Hepatocyte (in vitro differentiated cells): ENCODE data around the gene OTX1. TPM values are rescaled to one million over a fixed set of nuclear protein-coding genes. Genes with fewer than 3 reads are reported as not detected.

Experiments
- DNase-seq: peaks from one replicate; pipeline ENCODE4 v3.0.0-alpha.2; 2016; ENCODE audit warnings: low spot score
- H2AFZ ChIP-seq: fragments of 200-600 bp; sonication (generic); 2 replicates; pipeline ENCODE4 v1.6.0; 2016; ENCODE audit warnings: antibody characterized with exemption, mild to moderate bottlenecking
- H3K27ac ChIP-seq: fragments of 200-600 bp; sonication (generic); 2 replicates; pipeline ENCODE4 v1.5.1; 2016; ENCODE audit warnings: mild to moderate bottlenecking
- H3K27me3 ChIP-seq: fragments of 200-600 bp; sonication (generic); 2 replicates; pipeline ENCODE4 v1.6.1; 2016
- H3K36me3 ChIP-seq: fragments of 200-600 bp; sonication (generic); replicated peaks from 2 replicates; pipeline ENCODE4 v1.5.1; 2016; ENCODE audit warnings: low read depth; ENCODE audit not compliant: insufficient read depth
- H3K4me1 ChIP-seq: fragments of 200-600 bp; sonication (generic); 2 replicates; pipeline ENCODE4 v1.5.1; 2016; ENCODE audit warnings: mild to moderate bottlenecking, moderate library complexity; ENCODE audit not compliant: insufficient read depth
- H3K4me2 ChIP-seq: fragments of 200-600 bp; sonication (generic); 2 replicates; pipeline ENCODE4 v1.6.0; 2016
- H3K4me3 ChIP-seq: fragments of 200-600 bp; sonication (generic); 2 replicates; pipeline ENCODE4 v1.5.1; 2016; ENCODE audit warnings: mild to moderate bottlenecking
- H3K79me2 ChIP-seq: fragments of 200-600 bp; sonication (generic); 2 replicates; pipeline ENCODE4 v1.6.0; 2017; ENCODE audit warnings: mild to moderate bottlenecking
- H3K9me2 ChIP-seq: fragments of 200-600 bp; sonication (generic); replicated peaks from 2 replicates; pipeline ENCODE4 v1.6.0; 2017; ENCODE audit warnings: mild to moderate bottlenecking; ENCODE audit not compliant: insufficient read depth
- H3K9me3 ChIP-seq: fragments of 200-600 bp; sonication (generic); 2 replicates; pipeline ENCODE4 v1.5.1; 2016; ENCODE audit warnings: low read depth, mild to moderate bottlenecking
- H4K20me1 ChIP-seq: fragments of 200-600 bp; sonication (generic); 2 replicates; pipeline ENCODE4 v1.6.0; 2016; ENCODE audit warnings: mild to moderate bottlenecking; ENCODE audit not compliant: insufficient read depth, poor library complexity, severe bottlenecking
- CTCF ChIP-seq: fragments of 200-600 bp; sonication (generic); IDR thresholded peaks from 2 replicates; pipeline ENCODE4 v1.5.1; 2016; ENCODE audit warnings: antibody characterized with exemption, mild to moderate bottlenecking; ENCODE audit not compliant: poor library complexity
- EZH2 ChIP-seq: fragments of 200-600 bp; sonication (generic); IDR thresholded peaks from 2 replicates; pipeline ENCODE4 v1.6.1; 2016; ENCODE audit warnings: antibody characterized with exemption, mild to moderate bottlenecking, borderline replicate concordance
- EZH2phosphoT487 ChIP-seq: fragments of 200-600 bp; sonication (generic); IDR thresholded peaks from one replicate; pipeline ENCODE4 v1.6.1; 2018; ENCODE audit warnings: antibody characterized with exemption, mild to moderate bottlenecking, low read depth, moderate library complexity; ENCODE audit not compliant: unreplicated experiment, severe bottlenecking
- WGBS: methylation state at CpG from one replicate; pipeline ENCODE4 v1.1.6; 2016; ENCODE audit warnings: low lambda C conversion rate; ENCODE audit errors: missing lambda C conversion rate; 5-methylcytosine and 5-hydroxymethylcytosine counted together
- polyA plus RNA-seq: library from polyadenylated mRNA; unstranded; fragments of >200 nt; fragmentation: Nextera tagmentation; extraction: Ambion mirVana; gene quantifications from 2 replicates; pipeline ENCODE4 v1.2.1, GENCODE V29; 2016
- total RNA-seq: library from RNA; depleted of rRNA; stranded (reverse); fragments of >200 nt; gene quantifications from 2 replicates; pipeline ENCODE4 v1.2.3, GENCODE V29; 2014

The OTX1 gene
- total and polyA plus RNA-seq, 2 experiments from 2014 or later, result 0.07 to 0.52 TPM

GRCh38 chr2:63064661-63065060, 14.0 kb downstream of the OTX1 start:
- DNase-seq, result no peak
- 70% methylated on average over 4 of the region's 4 CpGs for WGBS
- TF ChIP-seq EZH2 (no peak), EZH2phosphoT487 (no peak), CTCF (no peak)
- Histone ChIP-seq H3K4me2 (no peak overlapping the region), H3K9me2 (no peaks in the 10 kb centered on the region), H3K36me3 (no peaks in the 10 kb centered on the region), H3K27me3 (peaks cover 95% of the 10 kb centered on the region), H2AFZ (no peak overlapping the region), H4K20me1 (no peaks in the 10 kb centered on the region), H3K79me2 (no peaks in the 10 kb centered on the region), H3K4me1 (no peaks in the 10 kb centered on the region), H3K9me3 (no peaks in the 10 kb centered on the region), H3K4me3 (no peak overlapping the region), H3K27ac (no peak overlapping the region)

- H3K9me2 ChIP-seq, result no peaks in the 10 kb centered on the region
- H4K20me1 ChIP-seq, result no peaks in the 10 kb centered on the region
- no peak overlapping the region for H3K4me2 ChIP-seq
- no peak overlapping the region for H3K27ac ChIP-seq
- H3K4me3 ChIP-seq, result no peak overlapping the region
- no peaks in the 10 kb centered on the region for H3K9me3 ChIP-seq
- no peaks in the 10 kb centered on the region for H3K4me1 ChIP-seq
- no peak overlapping the region for H2AFZ ChIP-seq
- peaks cover 90% of the 10 kb centered on the region for H3K27me3 ChIP-seq
- no peaks in the 10 kb centered on the region for H3K36me3 ChIP-seq
- DNase-seq, result no peak
- 75% methylated on average over 3 of the region's 3 CpGs for WGBS
- TF ChIP-seq EZH2phosphoT487 (no peak), CTCF (no peak), EZH2 (no peak)
- H3K79me2 ChIP-seq, result no peaks in the 10 kb centered on the region
These were observed 15.6 kb downstream of the OTX1 start for GRCh38 chr2:63066265-63066664.

GRCh38 chr2:63066838-63067237, 16.2 kb downstream of the OTX1 start:
- no peaks in the 10 kb centered on the region for H3K79me2 ChIP-seq
- no peak overlapping the region for H3K4me3 ChIP-seq
- no peak overlapping the region for H3K4me2 ChIP-seq
- no peaks in the 10 kb centered on the region for H3K4me1 ChIP-seq
- H2AFZ ChIP-seq, result no peak overlapping the region
- H3K9me2 ChIP-seq, result no peaks in the 10 kb centered on the region
- no peaks in the 10 kb centered on the region for H3K36me3 ChIP-seq
- no peak overlapping the region for H3K27ac ChIP-seq
- TF ChIP-seq CTCF (no peak), EZH2phosphoT487 (no peak), EZH2 (no peak)
- H3K9me3 ChIP-seq, result no peaks in the 10 kb centered on the region
- H3K27me3 ChIP-seq, result peaks cover 84% of the 10 kb centered on the region
- WGBS, result 69% methylated on average over 2 of the region's 2 CpGs
- no peak for DNase-seq
- H4K20me1 ChIP-seq, result no peaks in the 10 kb centered on the region

GRCh38 chr2:63071664-63072063, 21.0 kb downstream of the OTX1 start:
- no peaks in the 10 kb centered on the region for H3K4me1 ChIP-seq
- H3K27me3 ChIP-seq, result peaks cover 39% of the 10 kb centered on the region
- no peak overlapping the region for H3K27ac ChIP-seq
- H3K9me3 ChIP-seq, result no peaks in the 10 kb centered on the region
- no peak overlapping the region for H3K4me3 ChIP-seq
- H4K20me1 ChIP-seq, result no peaks in the 10 kb centered on the region
- no peaks in the 10 kb centered on the region for H3K9me2 ChIP-seq
- no peaks in the 10 kb centered on the region for H3K36me3 ChIP-seq
- no peaks in the 10 kb centered on the region for H3K79me2 ChIP-seq
- no peak overlapping the region for H3K4me2 ChIP-seq
- 82% methylated on average over 2 of the region's 2 CpGs for WGBS
- DNase-seq, result no peak
- TF ChIP-seq EZH2phosphoT487 (no peak), EZH2 (no peak), CTCF (no peak)
- no peak overlapping the region for H2AFZ ChIP-seq
